HepG2 (cell line): ENCODE data around the gene MRPS7. TPM values are rescaled to one million over a fixed set of nuclear protein-coding genes. Genes with fewer than 3 reads are reported as not detected.

Source experiments
- CREB1 ChIP-seq, 2 experiments: fragments of 450-650 bp in 1 of 2; IDR thresholded peaks; 2 replicates each; pipeline ENCODE4 v1.6.1; 2016 to 2017; ENCODE audit warnings: control low read depth in 1 of 2, mild to moderate bottlenecking in 1 of 2, missing compliant biosample characterization in 1 of 2, missing genetic modification characterization in 1 of 2
- GLMP ChIP-seq: sonication (generic); formaldehyde crosslinking; IDR thresholded peaks from 2 replicates; pipeline ENCODE4 v1.9.0; 2021; ENCODE audit warnings: missing genetic modification reagents, mild to moderate bottlenecking, borderline replicate concordance
- GTF2F1 ChIP-seq: fragments of 150-350 bp; IDR thresholded peaks from 2 replicates; pipeline ENCODE4 v1.6.1; 2014; ENCODE audit warnings: low read length
- HOXD1 ChIP-seq: sonication (generic); formaldehyde crosslinking; IDR thresholded peaks from 2 replicates; pipeline ENCODE4 v1.5.0; 2020; ENCODE audit warnings: missing genetic modification reagents
- JUNB ChIP-seq: sonication (generic); formaldehyde crosslinking; IDR thresholded peaks from 2 replicates; pipeline ENCODE4 v1.8.0; 2022; ENCODE audit warnings: missing genetic modification reagents, mild to moderate bottlenecking, borderline replicate concordance
- MAZ ChIP-seq, 2 experiments: sonication (generic) in 1 of 2; formaldehyde crosslinking in 1 of 2; IDR thresholded peaks; 2 replicates each; pipeline versions ENCODE4 v1.5.0 to v1.6.1; 2012 to 2020; ENCODE audit warnings: low read depth in 2 of 2, mild to moderate bottlenecking in 2 of 2, borderline replicate concordance in 1 of 2, improper control_type of control experiment in 1 of 2, low read length in 1 of 2, missing genetic modification reagents in 1 of 2, moderate library complexity in 1 of 2
- MED8 ChIP-seq: sonication (generic); formaldehyde crosslinking; IDR thresholded peaks from 2 replicates; pipeline ENCODE4 v1.8.1; 2023; ENCODE audit warnings: mild to moderate bottlenecking, missing genetic modification reagents; ENCODE audit not compliant: insufficient replicate concordance
- MTA1 ChIP-seq: sonication (generic); formaldehyde crosslinking; IDR thresholded peaks from 2 replicates; pipeline ENCODE4 v1.4.0; 2020; ENCODE audit warnings: missing genetic modification reagents, mild to moderate bottlenecking, borderline replicate concordance
- MTF1 ChIP-seq: sonication (generic); formaldehyde crosslinking; IDR thresholded peaks from 2 replicates; pipeline ENCODE4 v1.5.0; 2020; ENCODE audit warnings: missing genetic modification reagents
- PHF20 ChIP-seq: sonication (generic); formaldehyde crosslinking; IDR thresholded peaks from 2 replicates; pipeline ENCODE4 v1.5.0; 2020; ENCODE audit warnings: mild to moderate bottlenecking, missing genetic modification reagents
- SP4 ChIP-seq: sonication (generic); formaldehyde crosslinking; IDR thresholded peaks from 2 replicates; pipeline ENCODE4 v1.8.1; 2023; ENCODE audit warnings: mild to moderate bottlenecking, missing genetic modification reagents
- TGIF2 ChIP-seq: IDR thresholded peaks from 2 replicates; pipeline ENCODE4 v1.6.1; 2016; ENCODE audit warnings: control low read depth, missing compliant biosample characterization
- TSC22D2 ChIP-seq: sonication (generic); formaldehyde crosslinking; IDR thresholded peaks from 2 replicates; pipeline ENCODE4 v1.5.1; 2020; ENCODE audit warnings: missing genetic modification reagents, mild to moderate bottlenecking, borderline replicate concordance
- ZNF224 ChIP-seq: sonication (generic); formaldehyde crosslinking; IDR thresholded peaks from 2 replicates; pipeline ENCODE4 v1.5.0; 2020; ENCODE audit warnings: mild to moderate bottlenecking, missing genetic modification reagents
- ZNF720 ChIP-seq: sonication (generic); formaldehyde crosslinking; IDR thresholded peaks from 2 replicates; pipeline ENCODE4 v1.4.0; 2020; ENCODE audit warnings: missing genetic modification reagents
- ZNF883 ChIP-seq: sonication (generic); formaldehyde crosslinking; IDR thresholded peaks from 2 replicates; pipeline ENCODE4 v1.5.1; 2020; ENCODE audit warnings: mild to moderate bottlenecking, missing genetic modification reagents; ENCODE audit errors: not compliant biosample characterization
- ZSCAN20 ChIP-seq: sonication (generic); formaldehyde crosslinking; IDR thresholded peaks from 2 replicates; pipeline ENCODE4 v1.4.0; 2020; ENCODE audit warnings: missing genetic modification reagents, mild to moderate bottlenecking, borderline replicate concordance
- ZSCAN31 ChIP-seq: sonication (generic); formaldehyde crosslinking; IDR thresholded peaks from 2 replicates; pipeline ENCODE4 v1.5.0; 2020; ENCODE audit warnings: low read depth, mild to moderate bottlenecking, missing genetic modification reagents
- polyA plus RNA-seq, 8 experiments: library from polyadenylated mRNA; depleted of rRNA in 3 of 8; stranded (reverse) in 7 of 8; unstranded in 1 of 8; fragments of >200 nt; fragmentation: Illumina TruSeq in 4 of 8; extraction: Trizol in 4 of 8; gene quantifications; 2 replicates each; pipeline versions ENCODE4 v1.2.1 to v1.2.3, GENCODE V29; 2011 to 2016; ENCODE audit warnings: low read depth in 4 of 8, missing spikeins in 1 of 8, mixed read lengths in 1 of 8; ENCODE audit not compliant: insufficient read depth in 1 of 8
- total RNA-seq, 5 experiments: library from RNA; depleted of rRNA; stranded (reverse); fragments of >200 nt; fragmentation: Illumina TruSeq; extraction: Trizol; gene quantifications; 2 replicates each; pipeline ENCODE4 v1.2.3, GENCODE V29; 2016; ENCODE audit warnings: low read depth in 1 of 5
- TF ChIP-seq, protein P1 (sequence below): sonication (generic); formaldehyde crosslinking; IDR thresholded peaks from 2 replicates; pipeline ENCODE4 v1.5.1; 2020; ENCODE audit warnings: missing genetic modification reagents, mild to moderate bottlenecking, borderline replicate concordance

Gene MRPS7
- total and polyA plus RNA-seq, 2 of the 13 experiments (the other 11 are each of a cell fraction or from before 2014, with no cell fraction given): 97.0 to 162 TPM

GRCh38 chr17:75261336-75262111, at the start of gene MRPS7, which contains the start of gene GGA3 (continued):
- TF ChIP-seq SP4 (CRISPR knock-in tag): peak; percentile 86
- no peak for TF ChIP-seq GLMP (CRISPR knock-in tag)
- TF ChIP-seq HOXD1: 0 out of 2 replicates have a peak, but pooled peaks have one; percentile 50
- peak; percentile 38; the same call in 1 of the 2 replicates for TF ChIP-seq TSC22D2
- no peak for TF ChIP-seq GTF2F1
- TF ChIP-seq MTF1: no peak
- no peak for TF ChIP-seq ZNF720 (CRISPR knock-in tag)
- peak; percentile 67; the same call in 1 of the 2 replicates for TF ChIP-seq ZSCAN20 (CRISPR knock-in tag)
- TF ChIP-seq MAZ (IDR thresholded peaks at IDR 0.05; ENCODE audit: borderline replicate concordance, low read depth, low read length): peak; percentile 53
- peak; percentile 87; the same call in 1 of the 2 replicates for TF ChIP-seq MAZ (CRISPR knock-in tag; IDR thresholded peaks at IDR 0.05; ENCODE audit: low read depth)
- peak; percentile 92 for TF ChIP-seq MED8 (CRISPR knock-in tag)
- TF ChIP-seq CREB1 (IDR thresholded peaks at IDR 0.05): peak; percentile 80
- peak; percentile 71 for TF ChIP-seq CREB1 (CRISPR knock-in tag; IDR thresholded peaks at IDR 0.05)
- peak; percentile 73; the same call in 1 of the 2 replicates for TF ChIP-seq TGIF2 (CRISPR knock-in tag)
- TF ChIP-seq ZSCAN31 (CRISPR knock-in tag): peak; percentile 97
- TF ChIP-seq, protein P1, sequence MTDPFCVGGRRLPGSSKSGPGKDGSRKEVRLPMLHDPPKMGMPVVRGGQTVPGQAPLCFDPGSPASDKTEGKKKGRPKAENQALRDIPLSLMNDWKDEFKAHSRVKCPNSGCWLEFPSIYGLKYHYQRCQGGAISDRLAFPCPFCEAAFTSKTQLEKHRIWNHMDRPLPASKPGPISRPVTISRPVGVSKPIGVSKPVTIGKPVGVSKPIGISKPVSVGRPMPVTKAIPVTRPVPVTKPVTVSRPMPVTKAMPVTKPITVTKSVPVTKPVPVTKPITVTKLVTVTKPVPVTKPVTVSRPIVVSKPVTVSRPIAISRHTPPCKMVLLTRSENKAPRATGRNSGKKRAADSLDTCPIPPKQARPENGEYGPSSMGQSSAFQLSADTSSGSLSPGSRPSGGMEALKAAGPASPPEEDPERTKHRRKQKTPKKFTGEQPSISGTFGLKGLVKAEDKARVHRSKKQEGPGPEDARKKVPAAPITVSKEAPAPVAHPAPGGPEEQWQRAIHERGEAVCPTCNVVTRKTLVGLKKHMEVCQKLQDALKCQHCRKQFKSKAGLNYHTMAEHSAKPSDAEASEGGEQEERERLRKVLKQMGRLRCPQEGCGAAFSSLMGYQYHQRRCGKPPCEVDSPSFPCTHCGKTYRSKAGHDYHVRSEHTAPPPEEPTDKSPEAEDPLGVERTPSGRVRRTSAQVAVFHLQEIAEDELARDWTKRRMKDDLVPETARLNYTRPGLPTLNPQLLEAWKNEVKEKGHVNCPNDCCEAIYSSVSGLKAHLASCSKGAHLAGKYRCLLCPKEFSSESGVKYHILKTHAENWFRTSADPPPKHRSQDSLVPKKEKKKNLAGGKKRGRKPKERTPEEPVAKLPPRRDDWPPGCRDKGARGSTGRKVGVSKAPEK (CRISPR knock-in tag): 0 out of 2 replicates have a peak, but pooled peaks have one; percentile 66
- TF ChIP-seq JUNB (CRISPR knock-in tag): no peak
- TF ChIP-seq ZNF883 (CRISPR knock-in tag): peak; percentile 92
- peak; percentile 98; the same call in 1 of the 2 replicates for TF ChIP-seq ZNF224 (CRISPR knock-in tag)
- peak; percentile 92 for TF ChIP-seq PHF20
- peak; percentile 42 for TF ChIP-seq MTA1 (CRISPR knock-in tag)
